ENCODE data around the gene PBOV1.

Gene PBOV1

GRCh38 chr6:138176652-138177232 is 41.5 kb downstream of the PBOV1 start (continued):
- TF ChIP-seq ZNF639 (tag by site-specific recombination; IDR thresholded peaks at IDR 0.05) (peak; percentile 59; the same call in 1 of the 2 replicates), ZNF571 (tag by site-specific recombination; IDR thresholded peaks at IDR 0.05) (no peak), GLI2 (tag by site-specific recombination; IDR thresholded peaks at IDR 0.05; ENCODE audit: borderline replicate concordance, low read depth) (peak; percentile 54; the same call in 1 of the 2 replicates), ZNF629 (tag by site-specific recombination; IDR thresholded peaks at IDR 0.05) (peak; percentile 77), ZXDB (tag by site-specific recombination; IDR thresholded peaks at IDR 0.05) (peak; percentile 83), ZNF776 (tag by site-specific recombination; IDR thresholded peaks at IDR 0.05; ENCODE audit: borderline replicate concordance) (no peak), HOXC10 (CRISPR knock-in tag; IDR thresholded peaks at IDR 0.05) (no peak), ZNF654 (tag by site-specific recombination; IDR thresholded peaks at IDR 0.05; ENCODE audit: low read depth) (peak; percentile 56), ZNF560 (tag by site-specific recombination; IDR thresholded peaks at IDR 0.05; ENCODE audit: borderline replicate concordance) (peak; percentile 89), KLF10 (tag by site-specific recombination; IDR thresholded peaks at IDR 0.05) (no peak), ZNF394 (tag by site-specific recombination; IDR thresholded peaks at IDR 0.05; ENCODE audit: borderline replicate concordance) (peak; percentile 96), ZNF549 (tag by site-specific recombination; IDR thresholded peaks at IDR 0.05) (peak; percentile 53; the same call in 1 of the 2 replicates), INSM2 (tag by site-specific recombination; IDR thresholded peaks at IDR 0.05) (no peak), ZNF791 (tag by site-specific recombination; IDR thresholded peaks at IDR 0.05) (no peak), ZNF404 (tag by site-specific recombination; IDR thresholded peaks at IDR 0.05) (peak; percentile 50; the same call in 1 of the 2 replicates), ZNF704 (tag by site-specific recombination; IDR thresholded peaks at IDR 0.05) (0 out of 2 replicates have a peak, but pooled peaks have one; percentile 24), ZNF354C (tag by site-specific recombination; IDR thresholded peaks at IDR 0.05; ENCODE audit: borderline replicate concordance, low read depth) (peak; percentile 46; the same call in 1 of the 2 replicates), ZNF501 (tag by site-specific recombination; IDR thresholded peaks at IDR 0.05) (0 out of 2 replicates have a peak, but pooled peaks have one; percentile 46), ZBTB44 (tag by site-specific recombination; IDR thresholded peaks at IDR 0.05) (no peak), ZNF292 (tag by site-specific recombination; IDR thresholded peaks at IDR 0.05; ENCODE audit: borderline replicate concordance, low read depth) (peak; percentile 91; the same call in 1 of the 2 replicates), ZNF202 (tag by site-specific recombination; IDR thresholded peaks at IDR 0.05; ENCODE audit: borderline replicate concordance) (peak; percentile 83), RBAK (tag by site-specific recombination; IDR thresholded peaks at IDR 0.05) (0 out of 2 replicates have a peak, but pooled peaks have one; percentile 39), ZNF701 (tag by site-specific recombination; IDR thresholded peaks at IDR 0.05) (no peak), ZNF169 (tag by site-specific recombination; IDR thresholded peaks at IDR 0.05) (no peak), ZBTB8A (tag by site-specific recombination; IDR thresholded peaks at IDR 0.05) (peak; percentile 80)
- TF ChIP-seq, protein P1, sequence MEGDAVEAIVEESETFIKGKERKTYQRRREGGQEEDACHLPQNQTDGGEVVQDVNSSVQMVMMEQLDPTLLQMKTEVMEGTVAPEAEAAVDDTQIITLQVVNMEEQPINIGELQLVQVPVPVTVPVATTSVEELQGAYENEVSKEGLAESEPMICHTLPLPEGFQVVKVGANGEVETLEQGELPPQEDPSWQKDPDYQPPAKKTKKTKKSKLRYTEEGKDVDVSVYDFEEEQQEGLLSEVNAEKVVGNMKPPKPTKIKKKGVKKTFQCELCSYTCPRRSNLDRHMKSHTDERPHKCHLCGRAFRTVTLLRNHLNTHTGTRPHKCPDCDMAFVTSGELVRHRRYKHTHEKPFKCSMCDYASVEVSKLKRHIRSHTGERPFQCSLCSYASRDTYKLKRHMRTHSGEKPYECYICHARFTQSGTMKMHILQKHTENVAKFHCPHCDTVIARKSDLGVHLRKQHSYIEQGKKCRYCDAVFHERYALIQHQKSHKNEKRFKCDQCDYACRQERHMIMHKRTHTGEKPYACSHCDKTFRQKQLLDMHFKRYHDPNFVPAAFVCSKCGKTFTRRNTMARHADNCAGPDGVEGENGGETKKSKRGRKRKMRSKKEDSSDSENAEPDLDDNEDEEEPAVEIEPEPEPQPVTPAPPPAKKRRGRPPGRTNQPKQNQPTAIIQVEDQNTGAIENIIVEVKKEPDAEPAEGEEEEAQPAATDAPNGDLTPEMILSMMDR (tag by site-specific recombination; IDR thresholded peaks at IDR 0.05): no peak
- TF ChIP-seq, protein P2, sequence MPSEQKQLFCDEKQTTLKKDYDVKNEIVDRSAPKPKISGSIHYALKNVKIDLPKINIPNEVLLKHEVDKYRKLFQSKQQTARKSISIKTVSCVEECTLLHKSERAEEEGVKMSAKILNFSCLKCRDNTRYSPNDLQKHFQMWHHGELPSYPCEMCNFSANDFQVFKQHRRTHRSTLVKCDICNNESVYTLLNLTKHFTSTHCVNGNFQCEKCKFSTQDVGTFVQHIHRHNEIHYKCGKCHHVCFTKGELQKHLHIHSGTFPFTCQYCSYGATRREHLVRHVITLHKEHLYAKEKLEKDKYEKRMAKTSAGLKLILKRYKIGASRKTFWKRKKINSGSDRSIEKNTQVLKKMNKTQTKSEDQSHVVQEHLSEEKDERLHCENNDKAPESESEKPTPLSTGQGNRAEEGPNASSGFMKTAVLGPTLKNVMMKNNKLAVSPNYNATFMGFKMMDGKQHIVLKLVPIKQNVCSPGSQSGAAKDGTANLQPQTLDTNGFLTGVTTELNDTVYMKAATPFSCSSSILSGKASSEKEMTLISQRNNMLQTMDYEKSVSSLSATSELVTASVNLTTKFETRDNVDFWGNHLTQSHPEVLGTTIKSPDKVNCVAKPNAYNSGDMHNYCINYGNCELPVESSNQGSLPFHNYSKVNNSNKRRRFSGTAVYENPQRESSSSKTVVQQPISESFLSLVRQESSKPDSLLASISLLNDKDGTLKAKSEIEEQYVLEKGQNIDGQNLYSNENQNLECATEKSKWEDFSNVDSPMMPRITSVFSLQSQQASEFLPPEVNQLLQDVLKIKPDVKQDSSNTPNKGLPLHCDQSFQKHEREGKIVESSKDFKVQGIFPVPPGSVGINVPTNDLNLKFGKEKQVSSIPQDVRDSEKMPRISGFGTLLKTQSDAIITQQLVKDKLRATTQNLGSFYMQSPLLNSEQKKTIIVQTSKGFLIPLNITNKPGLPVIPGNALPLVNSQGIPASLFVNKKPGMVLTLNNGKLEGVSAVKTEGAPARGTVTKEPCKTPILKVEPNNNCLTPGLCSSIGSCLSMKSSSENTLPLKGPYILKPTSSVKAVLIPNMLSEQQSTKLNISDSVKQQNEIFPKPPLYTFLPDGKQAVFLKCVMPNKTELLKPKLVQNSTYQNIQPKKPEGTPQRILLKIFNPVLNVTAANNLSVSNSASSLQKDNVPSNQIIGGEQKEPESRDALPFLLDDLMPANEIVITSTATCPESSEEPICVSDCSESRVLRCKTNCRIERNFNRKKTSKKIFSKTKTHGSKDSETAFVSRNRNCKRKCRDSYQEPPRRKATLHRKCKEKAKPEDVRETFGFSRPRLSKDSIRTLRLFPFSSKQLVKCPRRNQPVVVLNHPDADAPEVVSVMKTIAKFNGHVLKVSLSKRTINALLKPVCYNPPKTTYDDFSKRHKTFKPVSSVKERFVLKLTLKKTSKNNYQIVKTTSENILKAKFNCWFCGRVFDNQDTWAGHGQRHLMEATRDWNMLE (tag by site-specific recombination; conservative IDR thresholded peaks at IDR 0.05; ENCODE audit: low read depth): peak; percentile 89
